Stimulated activated CD8-positive, alpha-beta memory T cell treated with anti-CD3 and anti-CD28 coated beads, Interleukin-15, amount 100 ng/mL, for 4 hours (primary cell): ENCODE measurements around the gene MGAT3.

Source experiments
- DNase-seq, 2 donors: peaks; one replicate each; pipeline ENCODE4 v3.0.0-alpha.2; 2020; ENCODE audit warnings: low read depth in 2 of 2

The MGAT3 gene

GRCh38 chr22:39529487-39529851 is 72.7 kb downstream of the MGAT3 start:
- no peak for DNase-seq

- no peak for DNase-seq
Measured at GRCh38 chr22:39530116-39530515, 73.3 kb downstream of the MGAT3 start.

GRCh38 chr22:39530692-39531331 is 74.0 kb downstream of the MGAT3 start:
- DNase-seq = no peak

- peak; percentile 98 to 99 for DNase-seq
Measured at GRCh38 chr22:39532215-39533073, 75.6 kb downstream of the MGAT3 start, which contains the start of gene RPS19BP1. Gene RPS19BP1 (minus strand): TSS chr22:39532748. CDS start chr22:39532738, 10 bp downstream.

GRCh38 chr22:39534092-39534506 is 77.3 kb downstream of the MGAT3 start:
- no peak for DNase-seq

GRCh38 chr22:39534591-39535356 is 78.0 kb downstream of the MGAT3 start:
- peak; percentile 49 to 52 for DNase-seq

- no peak for DNase-seq
Measured at GRCh38 chr22:39535357-39535725, 78.5 kb downstream of the MGAT3 start.

GRCh38 chr22:39535831-39536449 is 79.1 kb downstream of the MGAT3 start:
- DNase-seq = no peak

- no peak for DNase-seq
Measured at GRCh38 chr22:39536711-39537110, 79.9 kb downstream of the MGAT3 start.

- DNase-seq = no peak
Measured at GRCh38 chr22:39537975-39538374, 81.2 kb downstream of the MGAT3 start.
